ENCODE measurements around the gene GIGYF2. TPM values are rescaled to one million over a fixed set of nuclear protein-coding genes. Genes with fewer than 3 reads are reported as not detected.

GIGYF2 gene
- total RNA-seq, 1 experiment from 2014 or later = 68.3 TPM

DNA sequence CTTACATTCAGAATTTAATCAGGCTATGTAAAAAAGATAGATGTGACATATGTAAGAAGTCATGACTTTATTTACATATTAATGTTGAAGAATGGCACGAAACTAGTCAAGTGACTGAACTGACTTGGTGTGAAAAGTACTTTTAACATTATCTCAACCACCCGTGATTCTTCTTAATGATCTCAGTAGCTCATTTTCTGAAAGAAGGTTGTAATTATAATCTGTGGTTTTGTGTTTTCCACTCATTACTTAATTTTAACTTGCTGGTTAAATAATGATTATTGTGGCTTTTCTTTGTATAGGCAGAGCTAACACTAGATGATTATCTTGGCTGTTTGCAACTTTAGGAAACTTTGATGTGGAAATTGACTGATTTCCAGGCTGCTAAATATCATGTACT lies 60.8 kb downstream of the GIGYF2 start:
- TF ChIP-seq, protein P1, sequence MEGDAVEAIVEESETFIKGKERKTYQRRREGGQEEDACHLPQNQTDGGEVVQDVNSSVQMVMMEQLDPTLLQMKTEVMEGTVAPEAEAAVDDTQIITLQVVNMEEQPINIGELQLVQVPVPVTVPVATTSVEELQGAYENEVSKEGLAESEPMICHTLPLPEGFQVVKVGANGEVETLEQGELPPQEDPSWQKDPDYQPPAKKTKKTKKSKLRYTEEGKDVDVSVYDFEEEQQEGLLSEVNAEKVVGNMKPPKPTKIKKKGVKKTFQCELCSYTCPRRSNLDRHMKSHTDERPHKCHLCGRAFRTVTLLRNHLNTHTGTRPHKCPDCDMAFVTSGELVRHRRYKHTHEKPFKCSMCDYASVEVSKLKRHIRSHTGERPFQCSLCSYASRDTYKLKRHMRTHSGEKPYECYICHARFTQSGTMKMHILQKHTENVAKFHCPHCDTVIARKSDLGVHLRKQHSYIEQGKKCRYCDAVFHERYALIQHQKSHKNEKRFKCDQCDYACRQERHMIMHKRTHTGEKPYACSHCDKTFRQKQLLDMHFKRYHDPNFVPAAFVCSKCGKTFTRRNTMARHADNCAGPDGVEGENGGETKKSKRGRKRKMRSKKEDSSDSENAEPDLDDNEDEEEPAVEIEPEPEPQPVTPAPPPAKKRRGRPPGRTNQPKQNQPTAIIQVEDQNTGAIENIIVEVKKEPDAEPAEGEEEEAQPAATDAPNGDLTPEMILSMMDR (IDR thresholded peaks at IDR 0.05) = no peak
- no peak for TF ChIP-seq TCF7L2 (IDR thresholded peaks at IDR 0.05; ENCODE audit: low read depth, low read length)
- TF ChIP-seq, protein P2, sequence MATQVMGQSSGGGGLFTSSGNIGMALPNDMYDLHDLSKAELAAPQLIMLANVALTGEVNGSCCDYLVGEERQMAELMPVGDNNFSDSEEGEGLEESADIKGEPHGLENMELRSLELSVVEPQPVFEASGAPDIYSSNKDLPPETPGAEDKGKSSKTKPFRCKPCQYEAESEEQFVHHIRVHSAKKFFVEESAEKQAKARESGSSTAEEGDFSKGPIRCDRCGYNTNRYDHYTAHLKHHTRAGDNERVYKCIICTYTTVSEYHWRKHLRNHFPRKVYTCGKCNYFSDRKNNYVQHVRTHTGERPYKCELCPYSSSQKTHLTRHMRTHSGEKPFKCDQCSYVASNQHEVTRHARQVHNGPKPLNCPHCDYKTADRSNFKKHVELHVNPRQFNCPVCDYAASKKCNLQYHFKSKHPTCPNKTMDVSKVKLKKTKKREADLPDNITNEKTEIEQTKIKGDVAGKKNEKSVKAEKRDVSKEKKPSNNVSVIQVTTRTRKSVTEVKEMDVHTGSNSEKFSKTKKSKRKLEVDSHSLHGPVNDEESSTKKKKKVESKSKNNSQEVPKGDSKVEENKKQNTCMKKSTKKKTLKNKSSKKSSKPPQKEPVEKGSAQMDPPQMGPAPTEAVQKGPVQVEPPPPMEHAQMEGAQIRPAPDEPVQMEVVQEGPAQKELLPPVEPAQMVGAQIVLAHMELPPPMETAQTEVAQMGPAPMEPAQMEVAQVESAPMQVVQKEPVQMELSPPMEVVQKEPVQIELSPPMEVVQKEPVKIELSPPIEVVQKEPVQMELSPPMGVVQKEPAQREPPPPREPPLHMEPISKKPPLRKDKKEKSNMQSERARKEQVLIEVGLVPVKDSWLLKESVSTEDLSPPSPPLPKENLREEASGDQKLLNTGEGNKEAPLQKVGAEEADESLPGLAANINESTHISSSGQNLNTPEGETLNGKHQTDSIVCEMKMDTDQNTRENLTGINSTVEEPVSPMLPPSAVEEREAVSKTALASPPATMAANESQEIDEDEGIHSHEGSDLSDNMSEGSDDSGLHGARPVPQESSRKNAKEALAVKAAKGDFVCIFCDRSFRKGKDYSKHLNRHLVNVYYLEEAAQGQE (IDR thresholded peaks at IDR 0.05; ENCODE audit: insufficient read depth in 1 of 2, low read depth in 2 of 2, low read length in 1 of 2) = no peak
- no peak for TF ChIP-seq POLR2AphosphoS5 (IDR thresholded peaks at IDR 0.05; ENCODE audit: low read depth, low read length)
- no peak for TF ChIP-seq SIN3A (IDR thresholded peaks at IDR 0.05; ENCODE audit: borderline replicate concordance, insufficient read depth, low read depth, low read length)
- no TSS peak for BruUV-seq (replicated peaks)
- Histone ChIP-seq H3K4me1 (ENCODE audit: control insufficient read depth, insufficient read depth, low read length) (peaks cover 3% of the 10 kb centered on the region; the same call in 1 of the 2 replicates), H3K9me3 (ENCODE audit: control insufficient read depth, insufficient read depth, low read depth, low read length) (no peaks in the 10 kb centered on the region), H3K4me3 (ENCODE audit: low read depth in 2 of 2, low read length in 2 of 2) (no peak overlapping the region), H3K27ac (ENCODE audit: low read length) (no peak overlapping the region), H3K36me3 (ENCODE audit: control insufficient read depth, insufficient read depth, low read length) (peaks cover 38% of the 10 kb centered on the region), H3K27me3 (ENCODE audit: control insufficient read depth, insufficient read depth, low read length) (no peaks in the 10 kb centered on the region)
- ChIA-PET CTCF (no interaction called here), POLR2A (no interaction called here)
- ATAC-seq = no peak
- DNase-seq (ENCODE audit: low read depth, low spot score) = no peak
- in situ Hi-C loops (cut with HindIII; ENCODE audit: low pct_unique_long_range_greater_than_20kb, low sequenced_read_pairs) = no loop called here
- intact Hi-C loops (cut with micrococcal nuclease; ENCODE audit: unreplicated experiment) = no loop called here

DNA sequence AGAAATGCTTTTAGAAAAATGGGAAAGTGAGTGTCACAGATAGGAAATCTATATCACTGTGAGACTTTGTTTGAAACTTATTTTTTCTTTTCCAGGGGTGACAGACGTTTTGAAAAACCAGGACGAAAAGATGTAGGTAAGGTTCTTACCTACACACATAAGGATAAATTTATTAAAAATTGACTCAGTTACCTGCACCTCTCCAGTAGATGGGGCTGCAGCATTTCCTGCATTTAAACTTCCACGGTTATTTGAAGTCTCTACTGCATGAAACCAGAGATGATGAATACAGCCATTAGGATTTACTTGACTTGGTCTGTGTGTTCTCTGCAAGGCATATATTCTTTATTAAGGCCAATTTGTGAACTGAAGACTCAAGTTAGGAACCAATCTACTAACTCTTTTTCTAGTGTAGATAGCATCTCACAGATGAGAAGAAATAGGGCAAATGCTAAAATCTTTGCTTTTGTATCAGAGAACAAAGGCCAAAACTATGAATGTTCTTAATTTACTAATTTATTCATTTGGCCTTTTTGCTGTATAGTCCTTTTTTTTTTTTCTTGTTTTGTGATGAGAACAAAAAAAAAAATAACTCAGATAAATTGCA lies 64.3 kb downstream of the GIGYF2 start:
- peaks cover 35% of the 10 kb centered on the region for H3K36me3 ChIP-seq (ENCODE audit: control insufficient read depth, insufficient read depth, low read length)
- CTCF ChIA-PET = no interaction called here
- no peaks in the 10 kb centered on the region for H3K27me3 ChIP-seq (ENCODE audit: control insufficient read depth, insufficient read depth, low read length)
- ATAC-seq (peak; percentile 80), DNase-seq (ENCODE audit: low read depth, low spot score) (peak; percentile 4)
- BruUV-seq (replicated peaks) = no TSS peak
- peaks cover 3% of the 10 kb centered on the region; the same call in 1 of the 2 replicates for H3K4me1 ChIP-seq (ENCODE audit: control insufficient read depth, insufficient read depth, low read length)
- intact Hi-C loops (cut with micrococcal nuclease; ENCODE audit: unreplicated experiment) = no loop called here
- no peaks in the 10 kb centered on the region for H3K9me3 ChIP-seq (ENCODE audit: control insufficient read depth, insufficient read depth, low read depth, low read length)
- H3K27ac ChIP-seq (ENCODE audit: low read length) = no peak overlapping the region
- in situ Hi-C loops (cut with HindIII; ENCODE audit: low pct_unique_long_range_greater_than_20kb, low sequenced_read_pairs) = no loop called here
- POLR2A ChIA-PET = interaction anchor here (0.7 kb wide), 1 partner anchor 74 kb away, joined by 4 read pairs; no protein-coding TSS in a partner anchor
- no peak for TF ChIP-seq SIN3A (IDR thresholded peaks at IDR 0.05; ENCODE audit: borderline replicate concordance, insufficient read depth, low read depth, low read length)
- TF ChIP-seq, protein P1 (IDR thresholded peaks at IDR 0.05) = peak; percentile 76; the same call in 1 of the 2 replicates
- H3K4me3 ChIP-seq (ENCODE audit: low read depth in 2 of 2, low read length in 2 of 2) = no peak overlapping the region
